Naive thymus-derived CD4-positive, alpha-beta T cell (primary cell): ENCODE measurements around the gene TMTC4. TPM values are rescaled to one million over a fixed set of nuclear protein-coding genes. Genes with fewer than 3 reads are reported as not detected.

Experiments used
- ATAC-seq: fragments of 150-1000 bp; cut with Tn5 transposase; 2 replicates; pipeline ENCODE4 v1.10.0; 2021; ENCODE audit warnings: mild to moderate bottlenecking, moderate library complexity
- CTCF ChIA-PET: fragments of 350-600 bp; sonication (Branson Sonifier 250); formaldehyde crosslinking; loops from one replicate; lab custom pipeline; 2021; ENCODE audit warnings: antibody characterized with exemption; lab: Charles Lee
- POLR2A ChIA-PET: fragments of 350-600 bp; sonication (Branson Sonifier 250); formaldehyde crosslinking; loops from one replicate; lab custom pipeline; 2021; ENCODE audit warnings: antibody characterized with exemption, inconsistent platforms; lab: Charles Lee
- DNase-seq, 9 donors: peaks; one replicate each; pipeline versions ENCODE4 v3.0.0 to v3.0.0-alpha.2; 2020 to 2022; ENCODE audit warnings: mixed read lengths in 1 of 9
- H3K27ac ChIP-seq: one replicate; pipeline ENCODE4 v1.7.0; 2013; ENCODE audit warnings: mild to moderate bottlenecking, low read depth, low read length, moderate library complexity
- H3K27me3 ChIP-seq, 2 donors: one replicate each; pipeline ENCODE4 v1.7.0; 2013; ENCODE audit warnings: low read length in 2 of 2, mild to moderate bottlenecking in 2 of 2, moderate library complexity in 2 of 2; ENCODE audit not compliant: control insufficient read depth in 2 of 2, insufficient read depth in 2 of 2
- H3K36me3 ChIP-seq, 3 experiments: 1 replicate in 2 of 3; 2 replicates in 1 of 3; pipeline ENCODE4 v1.7.0; 2013; ENCODE audit warnings: low read length in 3 of 3, mild to moderate bottlenecking in 3 of 3, moderate library complexity in 1 of 3; ENCODE audit not compliant: insufficient read depth in 3 of 3, control insufficient read depth in 2 of 3
- H3K4me1 ChIP-seq, 2 donors: one replicate each; pipeline ENCODE4 v1.7.0; 2013; ENCODE audit warnings: low read length in 2 of 2, mild to moderate bottlenecking in 2 of 2, moderate library complexity in 1 of 2; ENCODE audit not compliant: control insufficient read depth in 2 of 2, insufficient read depth in 2 of 2
- H3K4me3 ChIP-seq: 2 replicates; pipeline ENCODE4 v1.7.0; 2013; ENCODE audit warnings: mild to moderate bottlenecking, low read length
- H3K9me3 ChIP-seq, 3 experiments: 1 replicate in 2 of 3; 2 replicates in 1 of 3; pipeline ENCODE4 v1.7.0; 2013; ENCODE audit warnings: low read length in 3 of 3; ENCODE audit not compliant: control insufficient read depth in 2 of 3
- H3K27ac Mint-ChIP-seq, 9 donors: one replicate each; pipeline ENCODE4 v1.8.0; 2020 to 2022; ENCODE audit warnings: mixed read lengths in 9 of 9, mild to moderate bottlenecking in 8 of 9, moderate library complexity in 5 of 9, inconsistent platforms in 2 of 9
- H3K27me3 Mint-ChIP-seq, 5 donors: one replicate each; pipeline ENCODE4 v1.8.0; 2021 to 2022; ENCODE audit warnings: mixed read lengths in 5 of 5, mild to moderate bottlenecking in 1 of 5
- H3K36me3 Mint-ChIP-seq, 5 donors: one replicate each; pipeline ENCODE4 v1.8.0; 2020 to 2022; ENCODE audit warnings: mixed read lengths in 5 of 5, mild to moderate bottlenecking in 3 of 5, inconsistent platforms in 1 of 5
- H3K4me1 Mint-ChIP-seq, 7 donors: one replicate each; pipeline ENCODE4 v1.8.0; 2020 to 2022; ENCODE audit warnings: mixed read lengths in 7 of 7, mild to moderate bottlenecking in 3 of 7, inconsistent platforms in 1 of 7
- H3K4me3 Mint-ChIP-seq, 10 donors: one replicate each; pipeline ENCODE4 v1.8.0; 2020 to 2022; ENCODE audit warnings: mild to moderate bottlenecking in 10 of 10, mixed read lengths in 10 of 10, moderate library complexity in 6 of 10, inconsistent platforms in 2 of 10
- H3K9me3 Mint-ChIP-seq, 11 donors: one replicate each; pipeline ENCODE4 v1.8.0; 2020 to 2022; ENCODE audit warnings: mixed read lengths in 11 of 11, mild to moderate bottlenecking in 4 of 11, inconsistent platforms in 1 of 11, moderate library complexity in 1 of 11
- intact Hi-C, 2 donors: fragments of 100-400 bp; cut with micrococcal nuclease; formaldehyde crosslinking; loops; one replicate each; pipeline ENCODE4 v1.15.1; 2023
- polyA plus RNA-seq, 2 donors: library from polyadenylated mRNA; unstranded; fragments of 300-500 nt; fragmentation: Illumina TruSeq; gene quantifications; one replicate each; pipeline ENCODE4 v1.2.3, GENCODE V29; 2021
- total RNA-seq, 6 experiments: library from RNA in 5 of 6; stranded (reverse) in 5 of 6; gene quantifications; 1 replicate in 5 of 6; 2 replicates in 1 of 6; pipeline ENCODE4 v1.2.3 and lab custom pipeline; 2021 to 2026

Gene TMTC4, protein sequence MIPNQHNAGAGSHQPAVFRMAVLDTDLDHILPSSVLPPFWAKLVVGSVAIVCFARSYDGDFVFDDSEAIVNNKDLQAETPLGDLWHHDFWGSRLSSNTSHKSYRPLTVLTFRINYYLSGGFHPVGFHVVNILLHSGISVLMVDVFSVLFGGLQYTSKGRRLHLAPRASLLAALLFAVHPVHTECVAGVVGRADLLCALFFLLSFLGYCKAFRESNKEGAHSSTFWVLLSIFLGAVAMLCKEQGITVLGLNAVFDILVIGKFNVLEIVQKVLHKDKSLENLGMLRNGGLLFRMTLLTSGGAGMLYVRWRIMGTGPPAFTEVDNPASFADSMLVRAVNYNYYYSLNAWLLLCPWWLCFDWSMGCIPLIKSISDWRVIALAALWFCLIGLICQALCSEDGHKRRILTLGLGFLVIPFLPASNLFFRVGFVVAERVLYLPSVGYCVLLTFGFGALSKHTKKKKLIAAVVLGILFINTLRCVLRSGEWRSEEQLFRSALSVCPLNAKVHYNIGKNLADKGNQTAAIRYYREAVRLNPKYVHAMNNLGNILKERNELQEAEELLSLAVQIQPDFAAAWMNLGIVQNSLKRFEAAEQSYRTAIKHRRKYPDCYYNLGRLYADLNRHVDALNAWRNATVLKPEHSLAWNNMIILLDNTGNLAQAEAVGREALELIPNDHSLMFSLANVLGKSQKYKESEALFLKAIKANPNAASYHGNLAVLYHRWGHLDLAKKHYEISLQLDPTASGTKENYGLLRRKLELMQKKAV
- total RNA-seq, result 10 to 100 TPM in 4 of 5 experiments, 1 to 10 TPM in 1; 9.3 to 25.1 (median 22.4) TPM
- 1 to 10 TPM; 3.2 to 4.3 TPM for polyA plus RNA-seq
- total RNA-seq (lab: John Stamatoyannopoulos, UW), result 9.8 reads per million, percentile 35 among the genes with 10 or more reads in this experiment

DNA sequence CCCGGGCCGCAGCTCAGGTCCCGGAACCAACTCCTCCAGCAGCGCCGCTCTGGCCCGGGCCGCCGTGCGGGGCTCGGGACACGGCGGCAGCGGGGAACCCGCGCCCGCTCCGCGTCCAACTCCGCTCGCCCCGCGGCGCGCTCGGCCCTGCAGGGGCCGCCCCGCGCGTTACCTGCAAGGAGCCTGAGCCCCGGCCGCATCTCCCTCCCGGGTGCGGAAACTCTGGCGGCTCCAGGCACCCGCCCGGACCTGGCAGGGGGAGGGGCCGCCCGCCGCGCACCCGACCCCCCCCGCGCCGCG lies at the start of gene TMTC4:
TSS of gene TMTC4 (minus strand) at position 224 of the 300 bp plus-strand sequence. CDS start 4,433 bp downstream, outside the sequence.
- peak within 1 kb of the TSS; percentile 93 for H3K4me3 ChIP-seq
- peaks cover 0 to 7% (median 0%) of the 10 kb centered on the region in 3 experiments for H3K36me3 ChIP-seq
- Mint-ChIP-seq H3K9me3 (peaks cover 0 to 3% (median 0%) of the 10 kb centered on the region in 11 donors), H3K27me3 (peaks cover 0 to 20% (median 0%) of the 10 kb centered on the region in 5 donors), H3K4me3 (peak within 1 kb of the TSS; percentile 88 to 98 (median 96)), H3K4me1 (peaks cover 17 to 38% (median 30%) of the 10 kb centered on the region in 7 donors), H3K36me3 (peaks cover 0 to 4% (median 0%) of the 10 kb centered on the region in 5 donors), H3K27ac (peak within 1 kb of the TSS; percentile 71 to 95 (median 91))
- H3K4me1 ChIP-seq, result peaks cover 7 to 9% of the 10 kb centered on the region in 2 donors
- peak within 1 kb of the TSS; percentile 84 for H3K27ac ChIP-seq
- ATAC-seq (no peak), DNase-seq (no peak)
- CTCF ChIA-PET, result interaction anchor here (1.5 kb wide), 1 partner anchor 87 kb away, joined by 7 read pairs; the partner anchor contains the start of gene GGACT
- no peaks in the 10 kb centered on the region for H3K27me3 ChIP-seq
- POLR2A ChIA-PET, result interaction anchor here (0.6 to 1.8 kb wide), 7 partner anchors 10 to 1922 kb away, joined by 3 to 12 read pairs (median 5); partner anchors contain the start of genes GGACT and TPP2
- no peaks in the 10 kb centered on the region for H3K9me3 ChIP-seq
- intact Hi-C loops, result loop anchor here (1.0 to 10.0 kb wide), 7 partner anchors 590 to 1718 kb away; partner anchors contain the start of genes CLYBL (in 1 of the 2), PCCA (in 1 of the 2) and TM9SF2 (in 1 of the 2)

DNA sequence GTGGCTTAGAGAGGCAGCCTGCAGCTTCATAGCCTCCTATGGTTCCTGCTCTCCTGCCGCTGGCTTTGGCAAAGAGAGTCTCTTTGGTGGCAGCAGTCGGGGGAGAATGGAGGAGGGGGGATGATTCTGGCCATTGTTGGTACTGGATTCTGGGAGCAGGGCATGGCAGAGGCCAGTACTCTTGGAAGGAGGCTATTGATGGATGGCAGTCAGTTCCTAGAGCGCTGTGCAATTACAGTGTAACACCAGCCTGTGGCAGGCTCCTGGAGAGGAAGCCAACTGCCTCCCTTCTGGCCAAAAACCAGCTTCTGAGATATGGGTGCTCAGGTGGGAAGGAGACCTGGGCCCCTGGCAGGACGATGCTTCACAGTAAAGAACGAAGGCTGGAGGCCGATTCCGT lies 47.9 kb upstream of the TMTC4 start:
- peaks cover 5 to 28% (median 23%) of the 10 kb centered on the region in 5 donors for H3K27me3 Mint-ChIP-seq
- H3K36me3 ChIP-seq, result no peaks in the 10 kb centered on the region
- H3K4me1 Mint-ChIP-seq, result peaks cover 0 to 6% (median 1%) of the 10 kb centered on the region in 7 donors
- no peak for DNase-seq
- H3K4me3 ChIP-seq, result no peak overlapping the region
- ChIA-PET POLR2A (no interaction called here), CTCF (interaction anchor here (0.7 to 1.7 kb wide), 3 partner anchors 9 to 150 kb away, joined by 3 to 4 read pairs (median 4); no protein-coding TSS in a partner anchor)
- no peak overlapping the region for H3K27ac ChIP-seq
- no peaks in the 10 kb centered on the region for H3K4me1 ChIP-seq
- no peaks in the 10 kb centered on the region for H3K27me3 ChIP-seq
- peaks cover 2 to 22% (median 12%) of the 10 kb centered on the region in 11 donors for H3K9me3 Mint-ChIP-seq
- H3K9me3 ChIP-seq, result peaks cover 0 to under 1% (median 0%) of the 10 kb centered on the region in 3 experiments
- no peak overlapping the region for H3K27ac Mint-ChIP-seq
- peaks cover 0 to 3% (median 0%) of the 10 kb centered on the region in 5 donors for H3K36me3 Mint-ChIP-seq
- no peak overlapping the region for H3K4me3 Mint-ChIP-seq
- no peak for ATAC-seq
- intact Hi-C loops, result loop anchor here (1.0 to 2.0 kb wide), 4 partner anchors 14 to 405 kb away; no protein-coding TSS in a partner anchor

- peaks cover 5 to 30% (median 25%) of the 10 kb centered on the region in 5 donors for H3K27me3 Mint-ChIP-seq
- POLR2A ChIA-PET, result no interaction called here
- Histone ChIP-seq H3K4me1 (no peaks in the 10 kb centered on the region), H3K9me3 (no peaks in the 10 kb centered on the region), H3K27me3 (no peaks in the 10 kb centered on the region), H3K36me3 (no peaks in the 10 kb centered on the region), H3K27ac (no peak overlapping the region), H3K4me3 (no peak overlapping the region)
- DNase-seq (peak in 7 of 9 donors; percentile 13 to 42 (median 36)), ATAC-seq (peak; percentile 36)
- no peak overlapping the region for H3K4me3 Mint-ChIP-seq
- intact Hi-C loops, result loop anchor here (1.0 to 2.0 kb wide), 4 partner anchors 13 to 405 kb away; no protein-coding TSS in a partner anchor
- CTCF ChIA-PET, result interaction anchor here (0.7 to 1.7 kb wide), 3 partner anchors 10 to 149 kb away, joined by 3 to 4 read pairs (median 4); no protein-coding TSS in a partner anchor
- H3K9me3 Mint-ChIP-seq, result peaks cover 0 to 17% (median 10%) of the 10 kb centered on the region in 11 donors
- H3K27ac Mint-ChIP-seq, result no peak overlapping the region
- peaks cover 0 to 2% (median 0%) of the 10 kb centered on the region in 5 donors for H3K36me3 Mint-ChIP-seq
- H3K4me1 Mint-ChIP-seq, result peaks cover 0 to 6% (median 1%) of the 10 kb centered on the region in 7 donors
These were observed 47.4 kb upstream of the TMTC4 start for GRCh38 chr13:100721885-100722512.

DNA sequence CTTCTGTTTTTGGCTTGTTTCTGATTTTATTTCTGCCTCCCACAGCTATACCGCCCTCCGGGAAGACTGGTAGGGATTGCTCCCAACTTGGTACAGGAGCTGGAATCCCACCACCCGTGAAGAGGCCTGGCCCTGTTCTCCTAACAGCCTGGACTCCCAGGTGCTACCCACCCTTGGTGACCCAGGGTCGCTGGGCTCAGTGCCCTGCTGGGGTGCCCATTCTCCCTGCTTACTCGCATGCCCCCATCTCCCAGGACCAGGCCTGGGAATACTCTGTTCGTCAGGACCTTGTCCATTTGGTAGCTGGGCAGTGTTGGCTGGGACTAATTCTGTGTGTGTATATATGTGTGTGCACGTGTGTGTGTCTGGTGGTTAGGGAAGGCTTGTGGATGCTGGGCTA lies 41.0 kb upstream of the TMTC4 start:
- ChIA-PET CTCF (no interaction called here), POLR2A (no interaction called here)
- Histone ChIP-seq H3K9me3 (no peaks in the 10 kb centered on the region), H3K27me3 (no peaks in the 10 kb centered on the region), H3K4me1 (no peaks in the 10 kb centered on the region), H3K36me3 (no peaks in the 10 kb centered on the region), H3K27ac (no peak overlapping the region), H3K4me3 (no peak overlapping the region)
- no peak overlapping the region for H3K27ac Mint-ChIP-seq
- H3K9me3 Mint-ChIP-seq, result peaks cover 0 to 12% (median 5%) of the 10 kb centered on the region in 11 donors
- no peak overlapping the region for H3K4me3 Mint-ChIP-seq
- H3K27me3 Mint-ChIP-seq, result peaks cover 3 to 14% (median 6%) of the 10 kb centered on the region in 5 donors
- intact Hi-C loops, result no loop called here
- ATAC-seq (no peak), DNase-seq (no peak)
- no peaks in the 10 kb centered on the region for H3K4me1 Mint-ChIP-seq
- no peaks in the 10 kb centered on the region for H3K36me3 Mint-ChIP-seq

GRCh38 chr13:100714478-100714877 lies 39.9 kb upstream of the TMTC4 start:
- Mint-ChIP-seq H3K36me3 (no peaks in the 10 kb centered on the region), H3K9me3 (peaks cover 0 to 3% (median 0%) of the 10 kb centered on the region in 11 donors), H3K4me1 (no peaks in the 10 kb centered on the region), H3K27me3 (peaks cover 3 to 14% (median 6%) of the 10 kb centered on the region in 5 donors), H3K4me3 (no peak overlapping the region), H3K27ac (no peak overlapping the region)
- intact Hi-C loops, result no loop called here
- DNase-seq, result no peak
- no peaks in the 10 kb centered on the region for H3K4me1 ChIP-seq
- CTCF ChIA-PET, result no interaction called here
- no peaks in the 10 kb centered on the region for H3K27me3 ChIP-seq
- no peak overlapping the region for H3K27ac ChIP-seq
- H3K9me3 ChIP-seq, result no peaks in the 10 kb centered on the region
- H3K36me3 ChIP-seq, result no peaks in the 10 kb centered on the region
- ATAC-seq, result no peak
- H3K4me3 ChIP-seq, result no peak overlapping the region
- POLR2A ChIA-PET, result no interaction called here

- no peak for DNase-seq
- Histone ChIP-seq H3K36me3 (no peaks in the 10 kb centered on the region), H3K27me3 (no peaks in the 10 kb centered on the region), H3K9me3 (no peaks in the 10 kb centered on the region), H3K4me1 (no peaks in the 10 kb centered on the region), H3K27ac (no peak overlapping the region), H3K4me3 (no peak overlapping the region)
- CTCF ChIA-PET, result no interaction called here
- ATAC-seq, result no peak
- Mint-ChIP-seq H3K9me3 (no peaks in the 10 kb centered on the region), H3K27ac (no peak overlapping the region), H3K4me1 (no peaks in the 10 kb centered on the region), H3K27me3 (peaks cover 0 to 3% (median 0%) of the 10 kb centered on the region in 5 donors), H3K36me3 (no peaks in the 10 kb centered on the region), H3K4me3 (no peak overlapping the region)
- POLR2A ChIA-PET, result no interaction called here
- intact Hi-C loops, result no loop called here
These were observed 35.6 kb upstream of the TMTC4 start for GRCh38 chr13:100710176-100710575.
